Neural progenitor cell (in vitro differentiated cells): ENCODE data around the gene ABCA1.

Experiments
- CTCF ChIP-seq: fragments of 200-600 bp; sonication (generic); IDR thresholded peaks from 2 replicates; pipeline ENCODE4 v1.5.1; 2017; ENCODE audit warnings: antibody characterized with exemption, mild to moderate bottlenecking
- EZH2 ChIP-seq: fragments of 200-600 bp; sonication (generic); IDR thresholded peaks from 2 replicates; pipeline ENCODE4 v1.6.1; 2017; ENCODE audit warnings: antibody characterized with exemption, mild to moderate bottlenecking, moderate library complexity

- TF ChIP-seq CTCF (no peak), EZH2 (no peak)
These were observed 22.9 kb upstream of the ABCA1 start for GRCh38 chr9:104950838-104951237.
